ENCODE measurements around the gene IL11. TPM values are rescaled to one million over a fixed set of nuclear protein-coding genes. Genes with fewer than 3 reads are reported as not detected.

Gene IL11
- total and polyA plus RNA-seq, 2 of the 8 experiments (the other 6 are each of a cell fraction or from before 2014, with no cell fraction given), result 1.7 to 2.8 TPM

- Histone ChIP-seq H2BK12ac (ENCODE audit: low read depth, low read length) (no peak overlapping the region), H3K23ac (ENCODE audit: insufficient read length) (no peak overlapping the region)
Measured at GRCh38 chr19:55406091-55406825, 36.0 kb upstream of the IL11 start.

More at GRCh38 chr19:55406091-55406825, 36.0 kb upstream of the IL11 start:
- Histone ChIP-seq H3K14ac (ENCODE audit: insufficient read length) (no peak overlapping the region), H3K36me3 (ENCODE audit: control insufficient read depth in 2 of 4, insufficient read depth in 4 of 4, low read length in 3 of 4) (peaks cover 22 to 52% (median 44%) of the 10 kb centered on the region in 4 experiments), H3K18ac (ENCODE audit: extremely low read depth, low read length) (no peak overlapping the region), H4K8ac (ENCODE audit: extremely low read depth, insufficient read depth, low read length) (no peak overlapping the region), H2BK15ac (ENCODE audit: low read length) (no peak overlapping the region), H4K5ac (ENCODE audit: insufficient read length, low read depth, low read length) (no peak overlapping the region), H2AK5ac (ENCODE audit: low read depth, low read length) (no peak overlapping the region), H4K20me1 (replicated peaks in 1 of 2; ENCODE audit: control insufficient read depth in 1 of 2, insufficient read depth in 2 of 2, low read length in 2 of 2) (peaks cover 37 to 38% of the 10 kb centered on the region in 2 experiments), H3K4ac (replicated peaks; ENCODE audit: insufficient read length, low read depth, low read length) (no peak overlapping the region), H3K4me1 (replicated peaks in 1 of 4; ENCODE audit: control insufficient read depth in 3 of 4, insufficient read depth in 4 of 4, low read length in 3 of 4) (peaks cover 0 to 20% (median 13%) of the 10 kb centered on the region in 4 experiments; a peak in 6 of 7 replicates), H3K23me2 (ENCODE audit: low read depth, low read length) (peaks cover 13% of the 10 kb centered on the region), H2BK20ac (ENCODE audit: low read length) (no peak overlapping the region), H3K4me3 (ENCODE audit: extremely low read depth in 1 of 4, insufficient read depth in 2 of 4, low read depth in 3 of 4, low read length in 4 of 4) (peak overlapping the region; percentile 64 to 98 (median 80)), H2AFZ (ENCODE audit: low read length) (no peak overlapping the region), H4K91ac (replicated peaks; ENCODE audit: insufficient read length, low read length) (no peak overlapping the region), H3K79me1 (ENCODE audit: low read depth, low read length) (peaks cover 15% of the 10 kb centered on the region), H3K27me3 (replicated peaks in 1 of 4; ENCODE audit: control insufficient read depth in 3 of 4, extremely low read depth in 1 of 4, insufficient read depth in 3 of 4, low read length in 3 of 4) (peaks cover 0 to 4% (median 1%) of the 10 kb centered on the region in 4 experiments; a peak in 2 of 7 replicates), H3K4me2 (ENCODE audit: insufficient read depth in 1 of 2, low read depth in 2 of 2, low read length in 2 of 2) (peak overlapping the region; percentile 88 to 99), H3K79me2 (ENCODE audit: control insufficient read depth in 1 of 2, insufficient read depth in 2 of 2, low read length in 2 of 2) (peaks cover 12 to 33% of the 10 kb centered on the region in 2 experiments), H3K56ac (replicated peaks; ENCODE audit: insufficient read length, low read depth, low read length) (no peak overlapping the region), H3K27ac (ENCODE audit: low read depth, low read length) (no peak overlapping the region), H2BK120ac (replicated peaks; ENCODE audit: low read depth, low read length) (no peak overlapping the region), H2BK5ac (ENCODE audit: low read depth, low read length) (no peak overlapping the region), H3K9me3 (ENCODE audit: insufficient read depth in 2 of 2, low read depth in 1 of 2, low read length in 1 of 2) (no peaks in the 10 kb centered on the region; a peak in 1 of 4 replicates), H3K9ac (replicated peaks in 1 of 4; ENCODE audit: extremely low read depth in 1 of 4, low read depth in 3 of 4, low read length in 3 of 4) (peak overlapping the region in 1 of 4 experiments; percentile 2; a peak in 2 of 7 replicates)
- DNase-seq (ENCODE audit: low read depth in 1 of 2, low spot score in 2 of 2), result no peak
- no peak for TF ChIP-seq GTF2F1 (IDR thresholded peaks at IDR 0.05; ENCODE audit: borderline replicate concordance, low read depth, low read length)
- peak; percentile 40; the same call in 1 of the 2 replicates for TF ChIP-seq POLR2AphosphoS5 (IDR thresholded peaks at IDR 0.05; ENCODE audit: low read depth, low read length)
- WGBS, 2 experiments (ENCODE audit: extremely low coverage in 1 of 2, insufficient coverage in 1 of 2, insufficient read length in 1 of 2, insufficient replicate concordance in 2 of 2, low coverage in 1 of 2, low lambda C conversion rate in 2 of 2, missing lambda C conversion rate in 1 of 2), result 91% methylated on average over 14 of the region's 14 CpGs; no CpG with 5 or more reads in 1 of the 2 experiments
- POLR2A ChIA-PET (ENCODE audit: partially characterized antibody), result interaction anchor here (0.6 to 34.6 kb wide), 31 partner anchors 6 to 986 kb away, joined by 3 to 874 read pairs (median 8); partner anchors contain the start of genes COX6B2, PPP6R1, RPL28 and SHISA7
- CTCF ChIA-PET (ENCODE audit: partially characterized antibody), result interaction anchor here (0.8 to 2.2 kb wide), 4 partner anchors 13 to 115 kb away, joined by 3 to 8 read pairs (median 3); partner anchors contain the start of gene TMEM238
- FAIRE-seq, result no peak
